ENCODE measurements around the gene GLIS1. TPM values are rescaled to one million over a fixed set of nuclear protein-coding genes. Genes with fewer than 3 reads are reported as not detected.

The GLIS1 gene
- total and polyA plus RNA-seq, 2 experiments from 2014 or later = 0.77 to 0.95 TPM

DNA sequence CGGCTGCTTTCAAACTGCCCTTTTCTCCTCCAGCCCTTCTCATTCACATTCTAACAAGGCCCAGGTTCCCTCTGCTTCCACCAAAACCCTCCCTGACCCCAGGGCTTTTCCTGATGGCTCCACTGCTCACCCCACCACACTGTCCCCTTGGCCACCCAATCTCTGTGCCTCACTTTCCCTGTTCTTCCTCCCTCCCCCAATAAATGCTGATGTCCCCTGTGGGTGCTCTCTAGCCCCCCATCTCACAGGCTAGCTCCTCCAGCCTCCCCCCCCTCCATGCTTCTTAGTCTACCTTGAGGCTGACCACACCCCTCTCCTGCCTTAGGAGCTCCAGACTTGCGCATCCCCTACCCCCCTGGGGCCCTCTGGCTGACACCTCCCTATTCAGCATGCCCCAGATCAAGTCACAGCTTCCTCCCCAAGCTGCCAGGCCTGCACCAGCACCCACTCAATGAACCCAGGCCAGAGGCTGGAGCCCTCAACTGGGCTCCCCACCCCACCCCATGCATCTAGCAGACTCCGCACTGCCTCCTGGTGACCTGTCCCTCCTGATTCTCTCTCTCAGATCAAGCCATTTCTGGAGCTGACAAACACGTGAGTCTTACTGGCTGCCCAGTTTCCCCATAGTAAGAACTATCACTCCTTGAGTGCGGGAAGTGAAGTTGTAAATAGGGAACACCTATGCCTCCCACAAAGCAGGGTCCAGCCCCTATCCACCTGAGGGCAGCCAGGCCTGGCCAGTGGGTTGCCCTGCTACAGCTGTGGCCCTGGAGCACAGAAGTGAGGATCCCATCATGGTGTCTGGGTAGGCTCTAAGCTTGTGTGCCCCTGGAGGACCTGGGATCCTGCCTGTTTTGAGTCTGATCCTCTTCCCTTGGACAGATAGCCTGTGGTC, 161.9 kb downstream of the GLIS1 start:
- TF ChIP-seq, protein P1, sequence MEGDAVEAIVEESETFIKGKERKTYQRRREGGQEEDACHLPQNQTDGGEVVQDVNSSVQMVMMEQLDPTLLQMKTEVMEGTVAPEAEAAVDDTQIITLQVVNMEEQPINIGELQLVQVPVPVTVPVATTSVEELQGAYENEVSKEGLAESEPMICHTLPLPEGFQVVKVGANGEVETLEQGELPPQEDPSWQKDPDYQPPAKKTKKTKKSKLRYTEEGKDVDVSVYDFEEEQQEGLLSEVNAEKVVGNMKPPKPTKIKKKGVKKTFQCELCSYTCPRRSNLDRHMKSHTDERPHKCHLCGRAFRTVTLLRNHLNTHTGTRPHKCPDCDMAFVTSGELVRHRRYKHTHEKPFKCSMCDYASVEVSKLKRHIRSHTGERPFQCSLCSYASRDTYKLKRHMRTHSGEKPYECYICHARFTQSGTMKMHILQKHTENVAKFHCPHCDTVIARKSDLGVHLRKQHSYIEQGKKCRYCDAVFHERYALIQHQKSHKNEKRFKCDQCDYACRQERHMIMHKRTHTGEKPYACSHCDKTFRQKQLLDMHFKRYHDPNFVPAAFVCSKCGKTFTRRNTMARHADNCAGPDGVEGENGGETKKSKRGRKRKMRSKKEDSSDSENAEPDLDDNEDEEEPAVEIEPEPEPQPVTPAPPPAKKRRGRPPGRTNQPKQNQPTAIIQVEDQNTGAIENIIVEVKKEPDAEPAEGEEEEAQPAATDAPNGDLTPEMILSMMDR (IDR thresholded peaks at IDR 0.05; ENCODE audit: low read depth, low read length) = no peak
- no peak overlapping the region for H3K27ac ChIP-seq
- peaks cover 5% of the 10 kb centered on the region for H3K4me1 ChIP-seq (ENCODE audit: low read depth)
- no peaks in the 10 kb centered on the region for H3K36me3 ChIP-seq
- H3K4me3 ChIP-seq = no peak overlapping the region
- H3K27me3 ChIP-seq = no peaks in the 10 kb centered on the region
- DNase-seq (ENCODE audit: low read depth in 1 of 2, low spot score in 1 of 2) = no peak
- no peaks in the 10 kb centered on the region for H3K9me3 ChIP-seq (ENCODE audit: low read depth)

DNA sequence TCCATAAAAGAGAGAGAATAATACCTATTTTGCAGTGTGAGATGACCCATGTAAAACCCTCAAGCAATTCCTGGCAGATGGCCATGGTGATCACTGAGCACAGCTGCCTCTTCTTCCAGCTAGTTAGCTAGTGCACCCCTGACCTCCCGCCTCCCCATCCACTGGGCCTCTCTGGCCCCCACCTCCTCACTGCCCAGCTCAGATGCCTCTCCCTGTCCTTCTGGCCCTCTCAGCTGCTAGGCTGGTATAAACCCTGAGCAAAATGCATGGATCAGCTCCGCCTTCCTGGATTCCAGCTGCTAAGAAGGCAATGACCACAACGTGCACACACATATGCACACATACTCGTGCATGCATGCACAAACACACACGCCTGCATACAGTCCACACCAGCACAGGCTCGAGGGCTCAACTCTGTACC, 162.6 kb downstream of the GLIS1 start:
- Histone ChIP-seq H3K9me3 (ENCODE audit: low read depth) (no peaks in the 10 kb centered on the region), H3K36me3 (no peaks in the 10 kb centered on the region), H3K4me3 (no peak overlapping the region), H3K27ac (no peak overlapping the region), H3K4me1 (ENCODE audit: low read depth) (peaks cover 8% of the 10 kb centered on the region), H3K27me3 (no peaks in the 10 kb centered on the region)
- DNase-seq (ENCODE audit: low read depth in 1 of 2, low spot score in 1 of 2) = no peak
- TF ChIP-seq, protein P1 (IDR thresholded peaks at IDR 0.05; ENCODE audit: low read depth, low read length) = no peak

DNA sequence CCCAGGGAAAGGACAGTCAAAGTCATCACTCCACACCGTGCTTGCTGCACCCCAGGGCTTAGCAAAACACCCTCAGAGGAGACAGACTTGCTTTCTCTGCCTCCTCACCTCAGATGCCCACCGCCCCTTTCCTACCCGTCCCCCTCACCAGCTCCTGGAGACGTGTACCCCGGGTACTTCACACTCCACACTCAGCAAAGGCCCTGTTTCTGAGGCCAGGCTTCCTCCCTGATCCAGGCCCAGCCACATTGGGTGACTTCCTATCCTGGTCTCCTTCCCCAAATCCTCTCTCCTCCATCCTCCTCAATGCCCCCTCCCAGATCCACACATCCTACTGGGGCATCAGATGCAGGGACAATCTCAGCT, 163.0 kb downstream of the GLIS1 start:
- no peak for DNase-seq (ENCODE audit: low read depth in 1 of 2, low spot score in 1 of 2)
- H3K4me3 ChIP-seq = no peak overlapping the region
- TF ChIP-seq, protein P1 (IDR thresholded peaks at IDR 0.05; ENCODE audit: low read depth, low read length) = no peak
- H3K27ac ChIP-seq = no peak overlapping the region
- H3K36me3 ChIP-seq = no peaks in the 10 kb centered on the region
- no peaks in the 10 kb centered on the region for H3K9me3 ChIP-seq (ENCODE audit: low read depth)
- H3K4me1 ChIP-seq (ENCODE audit: low read depth) = peaks cover 8% of the 10 kb centered on the region
- H3K27me3 ChIP-seq = no peaks in the 10 kb centered on the region

DNA sequence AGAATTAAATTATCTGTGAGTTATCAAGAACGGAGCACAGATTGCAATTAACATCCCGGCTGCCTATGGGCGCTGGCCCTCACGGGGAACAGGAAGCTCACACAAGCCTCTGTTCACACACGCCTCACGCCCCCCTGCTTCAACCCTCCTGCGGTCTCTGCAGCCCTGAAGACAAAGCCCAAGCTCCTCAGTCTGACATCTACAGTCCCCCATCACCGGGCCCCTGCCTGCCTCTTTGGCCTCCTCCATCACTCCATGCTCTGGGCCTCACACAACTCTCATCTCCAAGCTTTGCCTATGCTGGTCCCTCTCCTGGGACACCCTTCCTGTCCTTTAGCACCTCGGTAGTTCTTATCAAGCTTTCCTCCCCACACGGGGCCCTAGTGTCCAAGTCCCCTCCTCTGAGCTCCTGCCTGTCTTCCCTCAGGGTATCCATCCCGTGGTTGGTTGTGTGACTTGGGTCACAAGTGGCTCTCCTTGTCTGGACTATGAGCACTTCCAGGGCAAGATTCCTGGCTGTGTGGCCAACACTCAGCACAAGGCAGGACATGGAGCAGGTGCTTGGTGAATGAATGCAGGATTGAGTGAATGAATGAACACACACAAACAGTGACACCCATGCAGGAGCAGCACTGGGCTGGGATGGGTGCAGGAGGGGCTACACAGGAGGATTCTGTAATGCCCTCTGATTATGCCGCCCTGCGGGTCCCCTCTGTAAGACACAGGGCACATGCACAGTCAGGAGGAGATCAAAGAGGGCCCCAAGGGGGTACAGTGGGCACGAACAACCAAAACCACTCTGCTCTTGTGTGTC, 163.6 kb downstream of the GLIS1 start:
- DNase-seq (ENCODE audit: low read depth in 1 of 2, low spot score in 1 of 2) = no peak
- no peaks in the 10 kb centered on the region for H3K36me3 ChIP-seq
- TF ChIP-seq, protein P1 (IDR thresholded peaks at IDR 0.05; ENCODE audit: low read depth, low read length) = no peak
- peaks cover 8% of the 10 kb centered on the region for H3K4me1 ChIP-seq (ENCODE audit: low read depth)
- no peaks in the 10 kb centered on the region for H3K9me3 ChIP-seq (ENCODE audit: low read depth)
- no peaks in the 10 kb centered on the region for H3K27me3 ChIP-seq
- no peak overlapping the region for H3K27ac ChIP-seq
- no peak overlapping the region for H3K4me3 ChIP-seq

DNA sequence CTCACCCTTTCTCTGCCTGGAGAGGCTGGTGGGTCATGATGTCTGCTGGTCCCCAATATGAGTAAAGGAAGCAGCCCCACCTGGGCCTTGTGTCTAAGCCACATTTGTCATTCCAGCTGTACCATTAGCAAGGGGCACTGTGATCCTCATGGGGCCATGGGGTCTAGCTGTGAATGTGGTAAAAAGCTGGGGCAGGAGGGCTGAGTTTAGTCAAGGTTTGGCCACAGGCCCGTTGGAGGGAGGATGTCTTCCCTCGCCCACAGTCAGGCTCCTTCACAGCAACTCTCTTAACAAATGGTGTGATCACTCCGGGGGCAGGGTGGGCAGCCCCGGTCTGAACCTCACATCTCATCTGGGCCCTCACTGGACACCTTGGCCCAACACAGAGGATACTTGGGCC, 164.3 kb downstream of the GLIS1 start:
- Histone ChIP-seq H3K27me3 (no peaks in the 10 kb centered on the region), H3K4me1 (ENCODE audit: low read depth) (peaks cover 8% of the 10 kb centered on the region), H3K4me3 (no peak overlapping the region), H3K36me3 (no peaks in the 10 kb centered on the region), H3K27ac (no peak overlapping the region), H3K9me3 (ENCODE audit: low read depth) (no peaks in the 10 kb centered on the region)
- DNase-seq (ENCODE audit: low read depth in 1 of 2, low spot score in 1 of 2) = no peak
- TF ChIP-seq, protein P1 (IDR thresholded peaks at IDR 0.05; ENCODE audit: low read depth, low read length) = no peak

Measured in cardiac muscle cell (in vitro differentiated cells and primary cell).